Bone marrow (tissue), 2 donors: ENCODE results near the gene HARS2.
"Not testable (repeated sequence)": the region's sequence is repeated elsewhere in the genome, so short reads cannot be mapped to it uniquely, and the experiment has no call there.

ENCODE experiments used
- DNase-seq, 2 donors: peaks; one replicate each; lab custom pipeline; 2025; lab: John Stamatoyannopoulos, UW

HARS2 gene

GRCh38 chr5:140700177-140701144 is 9.2 kb downstream of the HARS2 start, which contains the start of gene ZMAT2:
Gene ZMAT2, plus strand, starts transcription at chr5:140700447. Its CDS starts 14 bp downstream, at chr5:140700461.
- peak; percentile 59 to 96 for DNase-seq

- no peak for DNase-seq
Observed at GRCh38 chr5:140707812-140708211, 16.6 kb downstream of the HARS2 start.

- DNase-seq, result not testable (repeated sequence)
Observed at GRCh38 chr5:140708787-140709186, 17.5 kb downstream of the HARS2 start.

GRCh38 chr5:140710899-140711552 is 19.8 kb downstream of the HARS2 start:
- DNase-seq, result peak; percentile 81 to 95

- DNase-seq, result no peak
Observed at GRCh38 chr5:140711794-140712193, 20.5 kb downstream of the HARS2 start.

GRCh38 chr5:140713562-140714094 is 22.4 kb downstream of the HARS2 start:
- DNase-seq, result no peak

DNA sequence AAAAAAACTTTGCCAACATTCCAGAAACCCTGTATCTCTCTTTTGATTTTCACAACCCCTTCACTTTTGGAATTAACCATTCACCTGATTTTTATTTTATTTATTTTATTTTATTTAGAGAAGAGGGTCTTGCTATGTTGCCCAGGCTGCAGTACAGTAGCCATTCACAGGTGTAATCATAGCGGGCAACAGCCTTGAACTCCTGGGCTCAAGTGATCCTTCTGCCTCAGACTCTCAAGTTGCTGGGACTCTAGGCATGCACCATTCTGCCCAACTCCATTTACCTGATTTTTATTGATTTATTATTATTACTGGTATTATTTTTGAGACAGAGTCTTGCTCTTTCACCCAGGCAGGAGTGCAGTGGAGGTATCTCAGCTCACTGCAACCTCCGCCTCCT is 25.0 kb downstream of the HARS2 start:
- not testable (repeated sequence) for DNase-seq

GRCh38 chr5:140718266-140718592 is 27.0 kb downstream of the HARS2 start:
- DNase-seq, result no peak

GRCh38 chr5:140720738-140721137 is 29.5 kb downstream of the HARS2 start:
- not testable (repeated sequence) for DNase-seq

GRCh38 chr5:140721395-140721794 is 30.1 kb downstream of the HARS2 start:
- DNase-seq, result not testable (repeated sequence)

- no peak for DNase-seq
Observed at GRCh38 chr5:140725799-140726471, 34.7 kb downstream of the HARS2 start.

GRCh38 chr5:140733098-140733497 is 41.8 kb downstream of the HARS2 start:
- DNase-seq, result no peak

DNA sequence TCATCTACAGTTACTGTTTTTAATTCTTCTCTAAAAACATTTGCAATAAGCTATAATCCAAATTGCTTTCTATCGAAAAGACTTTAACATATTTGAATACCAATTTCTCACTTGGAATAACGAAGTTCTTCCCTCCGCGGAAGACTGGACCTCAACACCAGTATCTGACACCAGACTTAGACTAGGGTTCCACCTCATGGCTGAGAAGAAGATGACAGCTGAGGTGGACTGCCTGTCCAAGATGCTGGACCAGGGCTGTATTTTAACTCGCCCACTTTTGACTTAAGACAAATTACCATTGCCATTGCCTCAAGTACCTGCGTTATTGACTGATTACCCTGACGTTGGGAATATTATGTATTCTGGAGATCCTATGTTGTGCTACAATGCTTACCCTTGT is 43.1 kb downstream of the HARS2 start:
- no peak for DNase-seq

DNA sequence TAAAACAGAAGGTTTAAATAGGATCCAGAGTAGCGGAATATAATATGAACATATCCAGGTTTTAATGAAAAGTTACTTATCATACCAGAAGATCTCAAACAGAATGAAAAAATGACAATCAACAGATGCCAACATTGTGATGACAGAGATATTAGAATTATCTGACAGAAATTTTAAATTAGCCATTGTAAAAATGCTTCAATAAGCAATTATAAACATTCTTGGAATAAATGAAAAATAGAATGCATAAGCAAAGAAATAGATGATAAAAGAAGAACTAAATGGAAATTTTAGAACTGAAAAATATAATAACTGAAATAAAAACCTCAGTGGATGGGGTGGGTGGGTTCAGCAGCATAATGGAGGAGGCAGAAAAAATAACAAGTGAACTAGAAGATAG is 46.2 kb downstream of the HARS2 start:
- DNase-seq, result no peak

GRCh38 chr5:140741967-140742366 is 50.7 kb downstream of the HARS2 start:
- no peak for DNase-seq
